T-cell (primary cell): ENCODE measurements around the gene GPR78. TPM values are rescaled to one million over a fixed set of nuclear protein-coding genes. Genes with fewer than 3 reads are reported as not detected.
"Not testable (repeated sequence)": the region's sequence is repeated elsewhere in the genome, so short reads cannot be mapped to it uniquely, and the experiment has no call there.

Source experiments
- ATAC-seq, 4 experiments: fragments of 200-7000 bp in 3 of 4; fragments of 150-1000 bp in 1 of 4; cut with Tn5 transposase; replicated peaks in 1 of 4; 1 replicate in 3 of 4; 2 replicates in 1 of 4; pipeline ENCODE4 v1.10.0; 2021; ENCODE audit warnings: moderate library complexity in 3 of 4, mild to moderate bottlenecking in 2 of 4, moderate number of reproducible peaks in 1 of 4
- CTCF ChIA-PET, 2 donors: fragments of 300-600 bp; sonication (Branson Sonifier 250); formaldehyde crosslinking; loops; one replicate each; lab custom pipeline; 2022; ENCODE audit warnings: antibody characterized with exemption in 2 of 2; lab: Charles Lee
- POLR2A ChIA-PET, 2 donors: fragments of 300-600 bp; sonication (Branson Sonifier 250); formaldehyde crosslinking; loops; one replicate each; lab custom pipeline; 2022; ENCODE audit warnings: antibody characterized with exemption in 2 of 2; lab: Charles Lee
- DNase-seq, 35 experiments: peaks; one replicate each; pipeline versions ENCODE4 v3.0.0 to v3.0.0-alpha.2; 2013 to 2023
- H3K27ac ChIP-seq: one replicate; pipeline ENCODE4 v1.5.1; 2013; ENCODE audit warnings: low read length
- H3K27me3 ChIP-seq, 2 experiments: replicated peaks in 1 of 2; 1 replicate in 1 of 2; 2 replicates in 1 of 2; pipeline versions ENCODE4 v1.6.1 to v1.7.0; 2013; ENCODE audit warnings: low read length in 1 of 2, mixed read lengths in 1 of 2; ENCODE audit not compliant: control insufficient read depth in 2 of 2, insufficient read depth in 2 of 2; ENCODE audit errors: extremely low read depth in 1 of 2
- H3K36me3 ChIP-seq, 2 donors: 1 replicate in 1 of 2; 2 replicates in 1 of 2; pipeline versions ENCODE4 v1.6.1 to v1.7.0; 2013; ENCODE audit warnings: low read length in 1 of 2; ENCODE audit not compliant: control insufficient read depth in 2 of 2, insufficient read depth in 1 of 2; ENCODE audit errors: extremely low read depth in 1 of 2
- H3K4me1 ChIP-seq, 2 experiments: 1 replicate in 1 of 2; 2 replicates in 1 of 2; pipeline versions ENCODE4 v1.6.1 to v1.7.0; 2013; ENCODE audit warnings: low read length in 2 of 2, mixed read lengths in 1 of 2; ENCODE audit not compliant: insufficient read depth in 2 of 2, control insufficient read depth in 1 of 2; ENCODE audit errors: extremely low read depth in 1 of 2
- H3K4me3 ChIP-seq, 2 donors: 1 replicate in 1 of 2; 2 replicates in 1 of 2; pipeline versions ENCODE4 v1.5.1 to v1.7.0; 2013; ENCODE audit warnings: mild to moderate bottlenecking in 2 of 2, low read length in 1 of 2, moderate library complexity in 1 of 2; ENCODE audit not compliant: control insufficient read depth in 1 of 2; ENCODE audit errors: extremely low read depth in 1 of 2
- H3K9me3 ChIP-seq: 2 replicates; pipeline ENCODE4 v1.7.0; 2013
- H3K27ac Mint-ChIP-seq, 2 donors: one replicate each; pipeline ENCODE4 v1.8.0; 2020 to 2021; ENCODE audit warnings: mild to moderate bottlenecking in 2 of 2, mixed read lengths in 2 of 2
- H3K27me3 Mint-ChIP-seq, 2 donors: one replicate each; pipeline ENCODE4 v1.8.0; 2021 to 2022; ENCODE audit warnings: mixed read lengths in 2 of 2
- H3K36me3 Mint-ChIP-seq: one replicate; pipeline ENCODE4 v1.8.0; 2021; ENCODE audit warnings: mixed read lengths
- H3K4me1 Mint-ChIP-seq, 3 donors: one replicate each; pipeline ENCODE4 v1.8.0; 2020 to 2022; ENCODE audit warnings: mixed read lengths in 3 of 3, mild to moderate bottlenecking in 1 of 3
- H3K4me3 Mint-ChIP-seq, 3 donors: one replicate each; pipeline ENCODE4 v1.8.0; 2020 to 2022; ENCODE audit warnings: mild to moderate bottlenecking in 3 of 3, mixed read lengths in 3 of 3, moderate library complexity in 3 of 3
- H3K9me3 Mint-ChIP-seq, 3 donors: one replicate each; pipeline ENCODE4 v1.8.0; 2020 to 2022; ENCODE audit warnings: mixed read lengths in 3 of 3
- WGBS: methylation state at CpG from one replicate; pipeline ENCODE4 v1.1.5; 2013; ENCODE audit warnings: missing lambda C conversion rate; ENCODE audit not compliant: insufficient coverage; 5-methylcytosine and 5-hydroxymethylcytosine counted together
- total RNA-seq, 35 experiments: library from RNA in 6 of 35; stranded (reverse) in 6 of 35; fragments of 120-200 nt in 1 of 35; gene quantifications; one replicate each; pipeline versions ENCODE4 v1.2.1 to v1.2.4 and lab custom pipeline; 2013 to 2026

Gene GPR78
- total RNA-seq, 5 donors from 2014 or later (not counting 1 experiment from before 2014, with no cell fraction given): not detected

DNA sequence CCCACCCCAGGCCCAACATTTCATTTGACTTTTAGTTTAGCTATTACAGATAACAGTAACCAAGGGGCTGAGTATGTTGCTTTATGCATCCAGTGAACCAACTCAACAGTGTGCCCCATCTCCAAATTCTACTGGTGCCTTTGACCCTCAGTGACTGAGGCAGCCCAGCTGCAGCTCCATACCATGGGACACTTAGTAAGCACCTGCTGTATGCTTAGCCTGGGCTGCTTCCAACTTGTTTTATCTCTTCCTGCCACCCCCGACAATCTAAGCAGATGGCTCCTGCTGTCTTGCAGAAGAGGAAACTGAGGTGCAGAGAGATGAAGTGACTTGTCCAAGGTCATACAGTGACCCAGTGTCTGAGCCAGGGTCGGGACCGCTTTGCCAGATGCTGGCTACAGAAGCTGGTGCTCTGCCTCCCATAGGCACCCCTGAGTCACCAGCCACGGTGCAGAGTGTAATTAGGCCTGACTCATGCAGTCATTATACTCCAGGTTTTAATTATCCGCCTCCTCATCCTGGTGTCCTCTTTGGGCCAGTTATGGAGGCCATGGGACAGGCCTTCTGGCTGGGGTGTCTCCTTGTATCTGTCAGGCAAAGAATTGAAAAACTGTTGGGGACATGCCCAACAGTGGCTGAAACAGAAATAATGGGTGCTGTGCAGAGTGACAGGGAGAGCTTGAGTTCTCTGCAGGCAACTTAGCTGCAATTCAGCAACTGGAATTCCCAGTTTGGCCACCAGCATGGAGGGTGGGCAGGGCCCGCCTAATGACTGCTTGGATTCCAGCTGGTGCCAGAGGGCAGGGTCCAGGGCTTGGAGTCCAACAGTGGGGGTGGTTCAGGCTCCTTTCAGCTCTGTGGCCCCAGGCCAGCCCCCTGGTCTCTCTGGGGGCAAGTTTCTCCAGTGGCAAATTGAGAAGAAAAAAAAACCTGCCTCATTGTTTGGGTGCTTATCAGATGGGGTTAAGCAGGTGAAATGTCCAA is 8.2 kb upstream of the GPR78 start:
- Histone ChIP-seq H3K4me1 (no peaks in the 10 kb centered on the region), H3K4me3 (no peak overlapping the region), H3K36me3 (no peaks in the 10 kb centered on the region), H3K27me3 (peaks cover 0 to 14% of the 10 kb centered on the region in 2 experiments), H3K9me3 (no peaks in the 10 kb centered on the region), H3K27ac (no peak overlapping the region)
- Mint-ChIP-seq H3K9me3 (no peaks in the 10 kb centered on the region), H3K4me1 (no peaks in the 10 kb centered on the region), H3K36me3 (no peaks in the 10 kb centered on the region), H3K27me3 (peaks cover 8 to 9% of the 10 kb centered on the region in 2 donors), H3K4me3 (no peak overlapping the region), H3K27ac (no peak overlapping the region)
- POLR2A ChIA-PET: no interaction called here
- no peak for ATAC-seq
- 81% methylated on average over 4 of the region's 6 CpGs for WGBS
- DNase-seq: no peak
- CTCF ChIA-PET: no interaction called here

DNA sequence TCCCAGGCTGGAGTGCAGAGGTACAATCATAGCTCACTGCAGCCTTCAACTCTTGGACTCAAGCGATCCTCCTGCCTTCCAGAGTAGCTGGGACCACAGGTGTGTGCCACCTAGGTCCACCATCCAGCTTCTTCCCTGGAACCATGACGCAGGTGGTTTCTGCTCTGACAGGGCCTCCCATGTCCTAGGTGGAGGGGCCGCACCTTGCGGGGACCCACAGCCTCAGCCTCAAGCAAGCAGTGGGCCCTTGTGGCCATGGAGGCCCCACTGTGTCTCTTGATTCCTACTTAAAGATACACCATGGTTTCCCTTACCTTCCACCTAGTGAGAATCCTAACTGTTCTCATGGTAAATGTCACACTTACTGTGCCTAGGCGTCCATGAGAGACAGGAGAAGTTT is 6.9 kb upstream of the GPR78 start:
- POLR2A ChIA-PET: no interaction called here
- no peaks in the 10 kb centered on the region for H3K36me3 Mint-ChIP-seq

DNA sequence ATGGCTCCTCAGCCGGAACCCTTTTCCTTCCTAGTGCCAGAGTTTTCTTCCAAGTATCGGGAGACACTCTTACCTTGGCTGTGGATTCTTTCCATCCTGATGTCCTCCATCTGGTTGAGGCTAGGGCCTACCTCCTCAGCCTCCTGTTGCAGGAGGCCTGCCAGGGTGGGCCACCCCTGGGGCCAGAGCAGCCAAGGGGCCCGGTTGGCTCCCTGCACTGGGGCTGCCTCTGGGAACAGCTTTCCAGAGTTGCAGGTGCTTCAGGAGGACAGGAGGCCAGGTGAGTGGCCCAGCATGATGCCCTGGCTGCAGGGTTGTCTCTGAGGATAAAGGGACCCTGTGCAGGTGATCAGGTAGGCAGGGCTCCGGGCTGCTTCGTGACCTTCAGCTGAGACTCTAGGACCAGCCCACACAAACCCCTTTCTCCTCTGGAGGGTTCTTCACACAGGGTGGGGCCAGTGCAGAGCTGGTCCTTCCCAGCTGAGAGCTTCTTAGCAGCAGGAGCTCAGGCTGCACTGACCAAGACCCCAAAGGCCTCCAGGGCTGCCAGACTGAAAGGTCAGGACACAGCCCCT is 5.3 kb upstream of the GPR78 start:
- Histone ChIP-seq H3K36me3 (no peaks in the 10 kb centered on the region), H3K9me3 (no peaks in the 10 kb centered on the region), H3K27ac (no peak overlapping the region), H3K4me3 (no peak overlapping the region), H3K4me1 (no peaks in the 10 kb centered on the region), H3K27me3 (peaks cover 2 to 24% of the 10 kb centered on the region in 2 experiments)
- ATAC-seq (no peak), DNase-seq (no peak)
- ChIA-PET POLR2A (no interaction called here), CTCF (no interaction called here)
- no peaks in the 10 kb centered on the region for H3K36me3 Mint-ChIP-seq
- WGBS: 100% methylated on average over 2 of the region's 5 CpGs
- no peak overlapping the region for H3K27ac Mint-ChIP-seq
- H3K4me1 Mint-ChIP-seq: no peaks in the 10 kb centered on the region
- H3K9me3 Mint-ChIP-seq: no peaks in the 10 kb centered on the region
- peaks cover 19 to 26% of the 10 kb centered on the region in 2 donors for H3K27me3 Mint-ChIP-seq
- no peak overlapping the region for H3K4me3 Mint-ChIP-seq

More for the DNA sequence above, 6.9 kb upstream of the GPR78 start:
- ATAC-seq (no peak), DNase-seq (no peak)
- CTCF ChIA-PET: no interaction called here
- Mint-ChIP-seq H3K27me3 (peaks cover 13 to 14% of the 10 kb centered on the region in 2 donors), H3K27ac (no peak overlapping the region), H3K9me3 (no peaks in the 10 kb centered on the region), H3K4me1 (no peaks in the 10 kb centered on the region), H3K4me3 (no peak overlapping the region)
- Histone ChIP-seq H3K36me3 (no peaks in the 10 kb centered on the region), H3K4me1 (no peaks in the 10 kb centered on the region), H3K27ac (no peak overlapping the region), H3K4me3 (no peak overlapping the region), H3K9me3 (no peaks in the 10 kb centered on the region), H3K27me3 (peaks cover 0 to 16% of the 10 kb centered on the region in 2 experiments)
- 93% methylated on average over 2 of the region's 5 CpGs for WGBS

DNA sequence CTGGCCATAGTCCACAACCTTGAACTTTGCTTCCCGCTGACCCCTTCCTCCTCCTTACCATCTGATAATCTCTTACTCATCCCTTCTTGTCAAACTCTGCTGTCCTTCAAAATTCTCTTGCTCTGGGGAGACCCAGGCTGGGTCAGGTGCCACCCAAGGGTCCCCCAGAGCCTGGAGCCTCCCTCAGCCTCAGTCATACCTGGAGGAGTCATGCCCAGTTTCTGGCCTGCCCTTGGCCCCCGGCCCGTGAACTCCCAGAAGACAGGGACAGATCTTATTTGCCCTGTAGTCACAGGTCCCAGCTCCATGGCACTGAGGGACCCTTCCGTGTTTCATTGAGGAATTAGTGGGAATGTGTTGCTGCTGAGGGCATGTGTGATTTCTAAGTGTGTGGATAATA is 4.7 kb upstream of the GPR78 start:
- no peaks in the 10 kb centered on the region for H3K9me3 Mint-ChIP-seq
- CTCF ChIA-PET: no interaction called here
- H3K27me3 ChIP-seq: peaks cover 2 to 28% of the 10 kb centered on the region in 2 experiments
- POLR2A ChIA-PET: no interaction called here
- no peaks in the 10 kb centered on the region for H3K4me1 Mint-ChIP-seq
- no peaks in the 10 kb centered on the region for H3K9me3 ChIP-seq
- H3K4me1 ChIP-seq: no peaks in the 10 kb centered on the region
- ATAC-seq (no peak), DNase-seq (no peak)
- H3K27ac ChIP-seq: no peak overlapping the region
- H3K27ac Mint-ChIP-seq: no peak overlapping the region
- H3K36me3 Mint-ChIP-seq: no peaks in the 10 kb centered on the region
- H3K36me3 ChIP-seq: no peaks in the 10 kb centered on the region
- WGBS: 69% methylated on average over 3 of the region's 4 CpGs
- no peak overlapping the region for H3K4me3 ChIP-seq
- peaks cover 19 to 27% of the 10 kb centered on the region in 2 donors for H3K27me3 Mint-ChIP-seq
- H3K4me3 Mint-ChIP-seq: no peak overlapping the region

DNA sequence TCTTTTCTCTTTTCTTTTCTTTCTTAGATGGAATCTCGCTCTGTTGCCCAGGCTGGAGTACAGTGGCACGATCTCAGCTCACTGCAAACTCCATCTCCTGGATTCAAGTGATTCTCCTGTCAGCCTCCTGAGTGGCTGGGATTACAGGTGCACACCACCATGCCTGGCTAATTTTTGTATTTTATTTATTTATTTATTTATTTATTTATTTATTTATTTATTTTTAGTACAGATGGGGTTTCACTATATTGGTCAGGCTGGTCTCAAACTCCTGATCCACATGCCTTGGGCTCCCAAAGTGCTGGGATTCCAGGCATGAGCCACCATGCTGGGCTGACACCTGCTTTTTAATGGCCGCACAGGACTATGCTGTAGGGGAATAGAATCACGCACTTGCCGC is 3.6 kb upstream of the GPR78 start:
- H3K4me1 Mint-ChIP-seq, POLR2A ChIA-PET, H3K27ac Mint-ChIP-seq, H3K9me3 ChIP-seq, H3K36me3 ChIP-seq, H3K9me3 Mint-ChIP-seq, H3K4me3 Mint-ChIP-seq, ATAC-seq, H3K36me3 Mint-ChIP-seq, H3K4me1 ChIP-seq, CTCF ChIA-PET, DNase-seq, H3K27ac ChIP-seq, H3K4me3 ChIP-seq: not testable (repeated sequence)
- peaks cover 19 to 27% of the 10 kb centered on the region in 2 donors for H3K27me3 Mint-ChIP-seq
- H3K27me3 ChIP-seq: peaks cover 3 to 33% of the 10 kb centered on the region in 2 experiments
- no CpG with 5 or more reads among the region's 5 CpGs for WGBS

DNA sequence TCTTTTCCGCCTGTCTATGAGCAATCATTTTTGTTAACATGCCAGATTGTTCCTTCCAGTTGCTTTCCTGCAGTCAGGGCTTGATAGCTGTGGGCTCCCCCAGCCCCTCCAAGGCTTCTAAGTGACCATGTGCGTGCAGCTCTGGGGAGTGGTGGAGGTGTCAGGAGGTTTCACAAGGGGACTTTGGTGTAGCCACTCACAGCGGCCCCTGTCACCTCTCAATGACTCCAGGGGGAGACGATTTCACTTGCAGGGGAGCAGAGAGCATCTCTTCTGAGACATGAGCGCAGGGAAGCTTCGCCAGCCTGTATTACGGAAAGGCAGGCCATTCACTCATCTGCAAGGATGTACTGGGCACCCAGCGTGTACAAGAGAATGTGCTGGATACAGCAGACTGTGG is 3.1 kb upstream of the GPR78 start:
- Mint-ChIP-seq H3K27ac (no peak overlapping the region), H3K36me3 (no peaks in the 10 kb centered on the region), H3K4me1 (no peaks in the 10 kb centered on the region), H3K27me3 (peaks cover 19 to 29% of the 10 kb centered on the region in 2 donors), H3K4me3 (no peak overlapping the region), H3K9me3 (no peaks in the 10 kb centered on the region)
- Histone ChIP-seq H3K4me3 (no peak overlapping the region), H3K27me3 (peaks cover 3 to 34% of the 10 kb centered on the region in 2 experiments), H3K27ac (no peak overlapping the region), H3K4me1 (no peaks in the 10 kb centered on the region), H3K36me3 (no peaks in the 10 kb centered on the region), H3K9me3 (no peaks in the 10 kb centered on the region)
- 63% methylated on average over 7 of the region's 8 CpGs for WGBS
- DNase-seq (no peak), ATAC-seq (no peak)
- POLR2A ChIA-PET: no interaction called here
- CTCF ChIA-PET: no interaction called here
